Cardiac fibroblast (primary cell): ENCODE data around the gene CD7.

Experiments
- DNase-seq, 2 donors: peaks; one replicate each; pipeline versions ENCODE4 v3.0.0 to v3.0.0-alpha.2; 2010; ENCODE audit warnings: low read depth in 2 of 2
- H3K4me3 ChIP-seq, 2 donors: replicated peaks in 1 of 2; 1 replicate in 1 of 2; 2 replicates in 1 of 2; pipeline ENCODE4 v1.5.1; 2011; ENCODE audit warnings: low read depth in 2 of 2, low read length in 2 of 2, mild to moderate bottlenecking in 2 of 2, moderate library complexity in 1 of 2
- CTCF ChIP-seq: IDR thresholded peaks from one replicate; pipeline ENCODE4 v1.5.1; 2011; ENCODE audit warnings: low read depth, mild to moderate bottlenecking, low read length, inconsistent platforms

CD7 gene

GRCh38 chr17:82267575-82268379, 49.6 kb downstream of the CD7 start:
- peak; percentile 94 to 98 for DNase-seq
- TF ChIP-seq CTCF = peak; percentile 1
- peak overlapping the region; percentile 17 to 40 for H3K4me3 ChIP-seq

DNA sequence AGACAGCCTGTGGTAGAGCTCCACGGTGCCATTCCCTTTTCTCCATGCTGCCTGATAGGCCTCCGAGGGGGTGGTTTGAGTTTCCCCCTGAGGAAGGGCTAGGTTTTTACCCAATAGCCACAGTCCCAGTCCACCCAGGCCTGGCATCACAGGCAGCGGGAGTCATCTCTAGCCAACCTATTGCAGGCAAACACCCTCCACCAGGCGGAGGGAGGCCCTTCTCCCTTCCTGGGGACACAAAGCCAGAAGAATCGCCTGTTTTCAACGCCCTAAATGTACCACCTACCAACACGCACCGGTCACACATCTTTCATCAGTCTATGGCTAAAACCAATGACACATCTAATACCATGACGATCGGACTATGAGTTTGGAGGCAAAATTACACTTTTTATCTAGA, 51.3 kb downstream of the CD7 start:
- DNase-seq = no peak
- H3K4me3 ChIP-seq = no peak overlapping the region
- TF ChIP-seq CTCF = no peak
